22Rv1 (cell line): ENCODE data around the gene KRTAP17-1.

Experiments
- H3K27ac ChIP-seq: fragments of 450-650 bp; 2 replicates; pipeline ENCODE4 v1.5.1; 2017
- ZFX ChIP-seq: fragments of 450-650 bp; IDR thresholded peaks from 2 replicates; pipeline ENCODE4 v1.6.1; 2017; ENCODE audit warnings: antibody characterized with exemption, borderline replicate concordance
- TF ChIP-seq, protein P1 (sequence below): fragments of 450-650 bp; IDR thresholded peaks from 2 replicates; pipeline ENCODE4 v1.5.1; 2017; ENCODE audit warnings: mild to moderate bottlenecking

KRTAP17-1 gene

DNA sequence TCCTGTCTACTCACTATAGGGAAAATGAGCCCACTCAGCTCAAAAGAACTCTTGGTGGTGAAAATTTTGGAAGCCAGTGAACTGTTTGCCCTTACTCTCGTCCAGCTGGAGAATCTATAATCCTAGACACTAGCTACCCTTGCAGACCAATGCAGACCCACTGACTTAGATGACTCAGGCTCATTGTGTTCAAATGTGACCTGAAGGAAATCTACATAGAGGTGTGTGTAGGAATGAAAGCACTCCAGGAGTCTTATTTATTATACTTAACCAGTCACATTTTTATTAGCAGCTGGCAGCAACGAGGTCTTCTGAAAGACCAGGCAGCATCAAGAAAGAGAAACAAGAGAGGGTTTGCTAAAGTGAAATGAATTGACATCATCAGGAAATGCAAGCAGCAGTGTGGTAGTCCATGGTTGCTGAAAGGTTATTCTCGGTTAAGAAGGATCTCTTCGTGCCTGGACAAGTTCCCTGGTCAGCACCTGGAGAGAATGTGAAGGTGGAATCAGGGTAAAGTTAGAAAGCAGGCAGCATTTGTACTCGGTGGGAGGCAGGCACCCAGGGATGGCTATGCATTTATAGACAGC lies 14.2 kb downstream of the KRTAP17-1 start:
- TF ChIP-seq, protein P1, sequence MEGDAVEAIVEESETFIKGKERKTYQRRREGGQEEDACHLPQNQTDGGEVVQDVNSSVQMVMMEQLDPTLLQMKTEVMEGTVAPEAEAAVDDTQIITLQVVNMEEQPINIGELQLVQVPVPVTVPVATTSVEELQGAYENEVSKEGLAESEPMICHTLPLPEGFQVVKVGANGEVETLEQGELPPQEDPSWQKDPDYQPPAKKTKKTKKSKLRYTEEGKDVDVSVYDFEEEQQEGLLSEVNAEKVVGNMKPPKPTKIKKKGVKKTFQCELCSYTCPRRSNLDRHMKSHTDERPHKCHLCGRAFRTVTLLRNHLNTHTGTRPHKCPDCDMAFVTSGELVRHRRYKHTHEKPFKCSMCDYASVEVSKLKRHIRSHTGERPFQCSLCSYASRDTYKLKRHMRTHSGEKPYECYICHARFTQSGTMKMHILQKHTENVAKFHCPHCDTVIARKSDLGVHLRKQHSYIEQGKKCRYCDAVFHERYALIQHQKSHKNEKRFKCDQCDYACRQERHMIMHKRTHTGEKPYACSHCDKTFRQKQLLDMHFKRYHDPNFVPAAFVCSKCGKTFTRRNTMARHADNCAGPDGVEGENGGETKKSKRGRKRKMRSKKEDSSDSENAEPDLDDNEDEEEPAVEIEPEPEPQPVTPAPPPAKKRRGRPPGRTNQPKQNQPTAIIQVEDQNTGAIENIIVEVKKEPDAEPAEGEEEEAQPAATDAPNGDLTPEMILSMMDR, result no peak
- TF ChIP-seq ZFX, result no peak
- H3K27ac ChIP-seq, result no peak overlapping the region

DNA sequence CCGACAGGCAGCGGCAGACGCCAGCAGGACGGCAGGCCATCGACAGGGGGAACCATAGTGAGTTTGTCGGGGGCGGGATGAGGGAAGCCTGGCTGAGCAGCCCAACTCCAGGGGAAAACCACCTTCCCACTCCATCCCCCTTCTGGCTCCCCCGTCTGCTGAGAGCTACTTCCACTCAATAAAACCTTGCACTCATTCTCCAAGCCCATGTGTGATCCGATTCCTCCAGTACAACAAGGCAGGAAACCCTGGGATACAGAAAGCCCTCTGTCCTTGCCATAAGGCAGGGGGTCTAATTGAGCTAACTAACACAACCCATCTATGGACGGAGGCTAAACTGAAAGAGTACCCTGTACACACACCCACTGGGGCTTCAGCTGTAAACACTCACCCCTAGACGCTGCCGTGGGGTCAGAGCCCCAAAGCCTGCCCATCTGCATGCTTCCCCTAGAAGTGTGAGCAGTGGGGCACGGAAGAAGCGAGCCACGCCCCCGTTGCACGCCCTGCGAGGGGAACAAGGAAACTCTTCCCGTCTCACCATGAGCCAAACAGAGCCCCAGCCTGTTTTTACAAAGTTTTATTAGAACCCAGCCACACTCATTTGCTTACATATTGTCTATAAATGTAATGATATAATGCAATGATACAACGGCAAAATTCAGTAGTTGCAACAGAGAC lies 16.9 kb downstream of the KRTAP17-1 start:
- H3K27ac ChIP-seq, result no peak overlapping the region
- TF ChIP-seq, protein P1, result no peak
- TF ChIP-seq ZFX, result no peak

DNA sequence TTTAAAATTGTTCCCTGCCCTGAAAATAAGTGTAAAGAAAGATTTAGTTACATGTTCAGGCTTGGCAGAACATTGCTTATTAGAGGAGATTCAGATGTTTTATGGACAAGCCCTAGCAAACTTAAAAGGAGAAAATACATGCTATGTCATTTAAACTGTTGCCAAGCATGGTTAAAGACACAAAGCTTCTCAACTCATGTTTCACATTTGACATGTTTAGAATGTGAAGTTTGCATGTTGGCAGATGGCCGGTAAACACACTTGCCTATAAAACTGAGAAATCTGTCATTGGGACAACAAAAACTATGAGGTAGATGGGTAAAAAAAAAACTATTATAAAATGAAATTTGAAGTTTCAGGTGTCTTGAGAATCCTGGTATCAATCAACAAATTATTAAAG lies 18.7 kb downstream of the KRTAP17-1 start:
- TF ChIP-seq, protein P1, result no peak
- no peak for TF ChIP-seq ZFX

DNA sequence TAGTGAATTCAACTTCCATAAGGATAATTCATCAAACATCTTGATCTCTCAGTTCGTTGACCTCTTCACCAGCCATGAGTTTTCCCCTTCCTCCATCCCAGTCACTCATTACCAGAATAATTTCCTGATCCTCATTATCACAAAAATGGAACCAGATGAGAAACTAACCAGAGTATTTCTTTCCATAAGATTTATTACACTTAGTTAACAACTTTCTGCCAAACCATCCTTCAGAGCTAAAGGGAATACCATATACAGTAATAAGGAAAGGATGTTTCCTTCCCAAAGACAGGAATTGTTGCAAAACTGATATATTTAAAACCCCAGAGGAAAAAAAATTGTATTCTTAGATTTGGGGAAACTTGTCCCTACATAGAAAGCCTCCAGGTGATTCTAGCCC lies 21.5 kb downstream of the KRTAP17-1 start:
- TF ChIP-seq ZFX, result no peak
- TF ChIP-seq, protein P1, result no peak
- no peak overlapping the region for H3K27ac ChIP-seq

More for the DNA sequence above, 18.7 kb downstream of the KRTAP17-1 start:
- no peak overlapping the region for H3K27ac ChIP-seq

DNA sequence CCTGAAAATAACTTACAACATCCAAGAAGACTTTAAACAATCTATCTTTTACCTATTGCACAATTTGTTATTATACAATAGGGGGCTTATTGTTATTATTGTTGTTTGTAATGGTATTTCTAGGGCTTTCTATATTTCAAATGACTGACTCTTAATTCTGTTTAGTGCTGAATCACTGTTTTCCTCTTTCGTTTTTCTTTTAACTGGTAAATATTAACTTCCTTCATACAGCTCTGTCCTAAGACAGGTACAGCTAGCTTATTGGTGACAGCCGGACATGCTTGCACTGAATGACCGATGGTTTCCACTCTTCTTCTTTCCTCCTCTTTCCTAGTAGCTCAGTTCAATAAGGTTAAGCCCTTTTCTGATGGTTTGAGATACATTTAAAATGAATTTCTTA lies 28.5 kb downstream of the KRTAP17-1 start:
- TF ChIP-seq, protein P1, result no peak
- TF ChIP-seq ZFX, result no peak
- H3K27ac ChIP-seq, result no peak overlapping the region

DNA sequence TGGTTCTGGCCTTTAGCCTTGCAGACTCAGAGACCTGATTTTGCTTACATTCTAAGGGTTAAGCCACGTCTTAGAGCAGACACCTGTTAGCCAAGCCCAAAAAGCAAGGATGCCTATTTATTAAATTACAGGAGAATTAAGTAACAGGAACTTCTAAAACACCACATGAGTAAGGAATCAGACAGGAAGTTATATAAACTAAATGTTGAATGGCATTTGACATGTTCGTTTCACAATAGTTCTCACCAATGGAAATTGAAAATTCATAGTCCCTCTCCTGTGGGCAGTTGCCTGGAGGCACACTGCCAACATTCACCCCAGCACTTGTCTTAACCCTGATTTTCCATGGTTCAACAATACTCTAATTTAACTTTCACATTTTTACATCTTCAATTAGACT lies 31.0 kb downstream of the KRTAP17-1 start:
- TF ChIP-seq, protein P1, result no peak
- TF ChIP-seq ZFX, result no peak
- H3K27ac ChIP-seq, result no peak overlapping the region

DNA sequence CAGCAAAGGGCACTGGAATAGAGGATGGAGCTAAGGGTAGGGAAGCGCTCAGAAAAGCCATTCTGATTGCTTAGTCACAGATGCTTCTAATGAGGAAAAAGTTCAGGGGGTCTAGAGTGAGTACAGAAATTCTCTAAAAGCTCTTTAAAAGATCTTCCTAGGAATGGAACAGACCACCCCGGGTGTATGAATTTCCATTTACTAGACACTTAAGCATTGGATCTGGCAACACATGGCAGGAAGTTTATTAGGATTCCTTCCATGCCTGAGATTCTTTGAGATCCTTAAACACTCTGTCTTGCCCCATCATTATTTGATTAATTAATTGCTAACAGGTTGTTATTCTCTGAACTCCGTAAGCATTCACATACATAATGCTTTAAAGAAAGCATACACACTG lies 31.5 kb downstream of the KRTAP17-1 start:
- TF ChIP-seq ZFX, result no peak
- TF ChIP-seq, protein P1, result no peak
- no peak overlapping the region for H3K27ac ChIP-seq
